ENCODE data around the gene ACOT6.
"Not testable (repeated sequence)": the region's sequence is repeated elsewhere in the genome, so short reads cannot be mapped to it uniquely, and the experiment has no call there.

The ACOT6 gene

GRCh38 chr14:73612339-73613045 lies at the start of gene ACOT6:
ACOT6 (plus strand) TSS chr14:73612517; CDS start chr14:73612572, 55 bp downstream.
- DNase-seq (ENCODE audit: low spot score) = peak; percentile 68

GRCh38 chr14:73562696-73563095 lies 49.6 kb upstream of the ACOT6 start:
- not testable (repeated sequence) for DNase-seq (ENCODE audit: low spot score)

- DNase-seq (ENCODE audit: low spot score) = not testable (repeated sequence)
These were observed 45.9 kb upstream of the ACOT6 start for GRCh38 chr14:73566431-73566830.

GRCh38 chr14:73566935-73567334 lies 45.4 kb upstream of the ACOT6 start:
- not testable (repeated sequence) for DNase-seq (ENCODE audit: low spot score)

- no peak for DNase-seq (ENCODE audit: low spot score)
These were observed 45.0 kb upstream of the ACOT6 start for GRCh38 chr14:73567358-73567757.

GRCh38 chr14:73567951-73568885 lies 44.1 kb upstream of the ACOT6 start:
- DNase-seq (ENCODE audit: low spot score) = no peak

- DNase-seq (ENCODE audit: low spot score) = not testable (repeated sequence)
These were observed 43.5 kb upstream of the ACOT6 start for GRCh38 chr14:73568886-73569184.

- peak; percentile 79 for DNase-seq (ENCODE audit: low spot score)
These were observed 42.9 kb upstream of the ACOT6 start, which contains the start of gene ACOT2 for GRCh38 chr14:73569185-73569958. ACOT2 (plus strand) TSS chr14:73569213; CDS start chr14:73569241, 28 bp downstream.

GRCh38 chr14:73570913-73571312 lies 41.4 kb upstream of the ACOT6 start:
- DNase-seq (ENCODE audit: low spot score) = peak; percentile 32

GRCh38 chr14:73573034-73573433 lies 39.3 kb upstream of the ACOT6 start:
- not testable (repeated sequence) for DNase-seq (ENCODE audit: low spot score)

- not testable (repeated sequence) for DNase-seq (ENCODE audit: low spot score)
These were observed 38.6 kb upstream of the ACOT6 start for GRCh38 chr14:73573740-73574139.

- DNase-seq (ENCODE audit: low spot score) = not testable (repeated sequence)
These were observed 38.1 kb upstream of the ACOT6 start for GRCh38 chr14:73574251-73574650.

GRCh38 chr14:73576391-73576790 lies 35.9 kb upstream of the ACOT6 start:
- DNase-seq (ENCODE audit: low spot score) = no peak

- DNase-seq (ENCODE audit: low spot score) = not testable (repeated sequence)
These were observed 35.1 kb upstream of the ACOT6 start for GRCh38 chr14:73577214-73577613.

- DNase-seq (ENCODE audit: low spot score) = not testable (repeated sequence)
These were observed 30.0 kb upstream of the ACOT6 start for GRCh38 chr14:73582102-73582979.

- DNase-seq (ENCODE audit: low spot score) = no peak
These were observed 23.6 kb upstream of the ACOT6 start for GRCh38 chr14:73588695-73589094.

GRCh38 chr14:73589116-73589515 lies 23.2 kb upstream of the ACOT6 start:
- no peak for DNase-seq (ENCODE audit: low spot score)

GRCh38 chr14:73590673-73591004 lies 21.7 kb upstream of the ACOT6 start:
- DNase-seq (ENCODE audit: low spot score) = not testable (repeated sequence)

GRCh38 chr14:73591690-73592449 lies 20.4 kb upstream of the ACOT6 start, which contains the start of gene ACOT4:
ACOT4 (plus strand) TSS chr14:73591873; CDS start chr14:73591960, 87 bp downstream.
- peak; percentile 9 for DNase-seq (ENCODE audit: low spot score)

GRCh38 chr14:73594491-73594890 lies 17.8 kb upstream of the ACOT6 start:
- DNase-seq (ENCODE audit: low spot score) = no peak
